HepG2 (cell line): ENCODE results near the gene MAP3K19. TPM values are rescaled to one million over a fixed set of nuclear protein-coding genes. Genes with fewer than 3 reads are reported as not detected.

Experiments
- ATAC-seq: fragments of 200-7000 bp; cut with Tn5 transposase; 3 replicates; pipeline ENCODE4 v1.9.1; 2020; ENCODE audit warnings: mild to moderate bottlenecking, moderate library complexity
- BruUV-seq: library from RNA; stranded (reverse); fragments of 400-500 nt; replicated peaks from 2 replicates; lab custom pipeline; 2021; lab: Mats Ljungman, UMichigan
- CTCF ChIA-PET: fragments of 300-600 bp; formaldehyde crosslinking; extraction: SDS; loops from one replicate; lab custom pipeline; 2021; ENCODE audit warnings: low total read pairs, inconsistent platforms, low intra/inter-chr PET ratio; lab: Yijun Ruan, JAX
- POLR2A ChIA-PET: fragments of 350-600 bp; sonication (Branson Sonifier 250); formaldehyde crosslinking; loops from one replicate; lab custom pipeline; 2020; ENCODE audit warnings: antibody characterized with exemption, inconsistent platforms; lab: Yijun Ruan, JAX
- DNase-seq: peaks from one replicate; pipeline ENCODE4 v3.0.0-alpha.2; 2015; ENCODE audit warnings: low spot score
- FAIRE-seq: peaks from 3 replicates; lab custom pipeline; 2011; peaks lifted over from hg19 to GRCh38; lab: Jason Lieb, UNC
- H2AFZ ChIP-seq: one replicate; pipeline ENCODE4 v1.6.1; 2011; ENCODE audit warnings: low read length, inconsistent platforms
- H3K27ac ChIP-seq: fragments of 300-600 bp; 3 replicates; pipeline ENCODE4 v1.8.0; 2011; ENCODE audit warnings: mixed run types, mild to moderate bottlenecking, mixed read lengths, low read length, inconsistent platforms; ENCODE audit not compliant: insufficient read depth; ENCODE audit errors: extremely low read length
- H3K27me3 ChIP-seq, 2 experiments: fragments of 200-600 bp in 1 of 2; 2 replicates in 1 of 2; 3 replicates in 1 of 2; pipeline versions ENCODE4 v1.6.0 to v1.8.0; 2011; ENCODE audit warnings: low read length in 2 of 2, mild to moderate bottlenecking in 2 of 2, moderate library complexity in 2 of 2, inconsistent platforms in 1 of 2; ENCODE audit not compliant: insufficient read depth in 2 of 2, control insufficient read depth in 1 of 2
- H3K36me3 ChIP-seq, 2 experiments: fragments of 200-600 bp in 1 of 2; replicated peaks in 1 of 2; 2 replicates in 1 of 2; 3 replicates in 1 of 2; pipeline versions ENCODE4 v1.5.1 to v1.8.0; 2011; ENCODE audit warnings: low read length in 2 of 2, inconsistent platforms in 1 of 2; ENCODE audit not compliant: insufficient read depth in 2 of 2, control insufficient read depth in 1 of 2
- H3K4me1 ChIP-seq: 2 replicates; pipeline ENCODE4 v1.5.1; 2012; ENCODE audit warnings: low read length, inconsistent platforms; ENCODE audit not compliant: insufficient read depth
- H3K4me2 ChIP-seq: 2 replicates; pipeline ENCODE4 v1.6.0; 2011; ENCODE audit warnings: low read depth, low read length, inconsistent platforms
- H3K4me3 ChIP-seq, 3 experiments: fragments of 200-600 bp in 1 of 3; sonication (generic), shearing (Covaris generic) in 1 of 3; replicated peaks in 1 of 3; 2 replicates each; pipeline ENCODE4 v1.5.1; 2011 to 2016; ENCODE audit warnings: low read length in 3 of 3, inconsistent platforms in 2 of 3, low read depth in 2 of 3, mild to moderate bottlenecking in 2 of 3, control low read depth in 1 of 3, mixed read lengths in 1 of 3; ENCODE audit not compliant: insufficient read depth in 1 of 3
- H3K79me2 ChIP-seq: one replicate; pipeline ENCODE4 v1.6.1; 2011; ENCODE audit warnings: low read length, inconsistent platforms; ENCODE audit not compliant: insufficient read depth
- H3K9ac ChIP-seq: 2 replicates; pipeline ENCODE4 v1.6.0; 2011; ENCODE audit warnings: mild to moderate bottlenecking, low read depth, low read length, inconsistent platforms; ENCODE audit not compliant: insufficient read depth
- H3K9me3 ChIP-seq: 2 replicates; pipeline ENCODE4 v1.5.1; 2012; ENCODE audit warnings: mild to moderate bottlenecking, low read length
- H4K20me1 ChIP-seq: 2 replicates; pipeline ENCODE4 v1.6.0; 2011; ENCODE audit warnings: inconsistent platforms, mild to moderate bottlenecking, low read length, moderate library complexity; ENCODE audit not compliant: insufficient read depth
- ARNT2 ChIP-seq: sonication (generic); formaldehyde crosslinking; IDR thresholded peaks from 2 replicates; pipeline ENCODE4 v1.8.0; 2022; ENCODE audit warnings: mild to moderate bottlenecking, low read depth, missing genetic modification reagents, moderate library complexity
- CBX1 ChIP-seq: IDR thresholded peaks from one replicate; pipeline ENCODE4 v1.6.1; 2016; ENCODE audit warnings: antibody characterized with exemption, low read depth
- GTF3A ChIP-seq: sonication (generic); formaldehyde crosslinking; conservative IDR thresholded peaks from 2 replicates; pipeline ENCODE4 v1.4.0; 2020; ENCODE audit warnings: mild to moderate bottlenecking, missing genetic modification reagents
- HMGA1 ChIP-seq: sonication (generic); formaldehyde crosslinking; conservative IDR thresholded peaks from 2 replicates; pipeline ENCODE4 v1.4.0; 2020; ENCODE audit warnings: missing genetic modification reagents
- JARID2 ChIP-seq: sonication (generic); formaldehyde crosslinking; IDR thresholded peaks from 2 replicates; pipeline ENCODE4 v1.8.1; 2023; ENCODE audit warnings: missing genetic modification reagents, inconsistent platforms; ENCODE audit not compliant: insufficient replicate concordance
- KLF11 ChIP-seq: IDR thresholded peaks from 2 replicates; pipeline ENCODE4 v1.6.1; 2016; ENCODE audit warnings: missing compliant biosample characterization
- KLF13 ChIP-seq: sonication (generic); formaldehyde crosslinking; IDR thresholded peaks from 2 replicates; pipeline ENCODE4 v1.4.0; 2020; ENCODE audit warnings: mild to moderate bottlenecking, missing genetic modification reagents
- MXI1 ChIP-seq: IDR thresholded peaks from 3 replicates; pipeline ENCODE4 v1.6.1; 2012; ENCODE audit warnings: low read depth, low read length, inconsistent platforms, borderline replicate concordance
- PPARG ChIP-seq: conservative IDR thresholded peaks from 2 replicates; pipeline ENCODE4 v1.6.1; 2016; ENCODE audit warnings: missing biosample characterization, missing genetic modification reagents
- RORA ChIP-seq: sonication (generic); formaldehyde crosslinking; IDR thresholded peaks from 2 replicates; pipeline ENCODE4 v1.5.0; 2020; ENCODE audit warnings: mild to moderate bottlenecking, missing genetic modification reagents, moderate library complexity
- SAP130 ChIP-seq: IDR thresholded peaks from 2 replicates; pipeline ENCODE4 v1.6.1; 2016; ENCODE audit warnings: low read depth
- SMAD3 ChIP-seq: sonication (generic); formaldehyde crosslinking; IDR thresholded peaks from 2 replicates; pipeline ENCODE4 v1.4.0; 2020; ENCODE audit warnings: missing genetic modification reagents
- THRA ChIP-seq: sonication (generic); formaldehyde crosslinking; IDR thresholded peaks from 2 replicates; pipeline ENCODE4 v1.4.0; 2020; ENCODE audit warnings: missing genetic modification reagents, borderline replicate concordance
- TIGD3 ChIP-seq: sonication (generic); formaldehyde crosslinking; IDR thresholded peaks from 2 replicates; pipeline ENCODE4 v1.5.1; 2020; ENCODE audit warnings: mild to moderate bottlenecking, missing genetic modification reagents, borderline replicate concordance
- ZC3H13 ChIP-seq: sonication (generic); formaldehyde crosslinking; IDR thresholded peaks from 2 replicates; pipeline ENCODE4 v1.8.1; 2023; ENCODE audit warnings: mild to moderate bottlenecking, missing genetic modification reagents, moderate library complexity
- ZKSCAN1 ChIP-seq: fragments of 150-350 bp; IDR thresholded peaks from 2 replicates; pipeline ENCODE4 v1.6.1; 2014; ENCODE audit warnings: low read length
- ZNF205 ChIP-seq: IDR thresholded peaks from 2 replicates; pipeline ENCODE4 v1.6.1; 2018; ENCODE audit warnings: missing biosample characterization, missing genetic modification reagents
- ZNF569 ChIP-seq: sonication (generic); formaldehyde crosslinking; IDR thresholded peaks from 2 replicates; pipeline ENCODE4 v1.5.0; 2020; ENCODE audit warnings: mild to moderate bottlenecking, missing genetic modification reagents, moderate library complexity, borderline replicate concordance
- ZNF737 ChIP-seq: sonication (generic); formaldehyde crosslinking; IDR thresholded peaks from 2 replicates; pipeline ENCODE4 v1.5.0; 2020; ENCODE audit warnings: missing genetic modification reagents, mild to moderate bottlenecking, borderline replicate concordance
- ZNF749 ChIP-seq: sonication (generic); formaldehyde crosslinking; IDR thresholded peaks from 2 replicates; pipeline ENCODE4 v1.8.0; 2022; ENCODE audit warnings: mild to moderate bottlenecking, missing genetic modification reagents, moderate library complexity, borderline replicate concordance
- WGBS: methylation state at CpG from one replicate; pipeline ENCODE4 v1.1.6; 2017; ENCODE audit warnings: low lambda C conversion rate; 5-methylcytosine and 5-hydroxymethylcytosine counted together
- in situ Hi-C: cut with HindIII; loops from 2 replicates; pipeline ENCODE4 v1.10.0; 2017; ENCODE audit warnings: low pct_unique_long_range_greater_than_20kb; ENCODE audit not compliant: extremely low pct_ligation_motif_present
- intact Hi-C: fragments of 100-400 bp; cut with micrococcal nuclease; formaldehyde crosslinking; loops from one replicate; pipeline ENCODE4 v1.10.0; 2022; ENCODE audit not compliant: unreplicated experiment
- polyA plus RNA-seq, 8 experiments: library from polyadenylated mRNA; depleted of rRNA in 3 of 8; stranded (reverse) in 7 of 8; unstranded in 1 of 8; fragments of >200 nt; fragmentation: Illumina TruSeq in 4 of 8; extraction: Trizol in 4 of 8; gene quantifications; 2 replicates each; pipeline versions ENCODE4 v1.2.1 to v1.2.3, GENCODE V29; 2011 to 2016; ENCODE audit warnings: low read depth in 4 of 8, missing spikeins in 1 of 8, mixed read lengths in 1 of 8; ENCODE audit not compliant: insufficient read depth in 1 of 8
- total RNA-seq, 5 experiments: library from RNA; depleted of rRNA; stranded (reverse); fragments of >200 nt; fragmentation: Illumina TruSeq; extraction: Trizol; gene quantifications; 2 replicates each; pipeline ENCODE4 v1.2.3, GENCODE V29; 2016; ENCODE audit warnings: low read depth in 1 of 5
- TF ChIP-seq, protein P1 (sequence below): sonication (generic); formaldehyde crosslinking; IDR thresholded peaks from 2 replicates; pipeline ENCODE4 v1.5.1; 2020; ENCODE audit warnings: missing genetic modification reagents, mild to moderate bottlenecking, borderline replicate concordance

The MAP3K19 gene
- total and polyA plus RNA-seq, 2 of the 13 experiments (the other 11 are each of a cell fraction or from before 2014, with no cell fraction given): not detected

GRCh38 chr2:135052997-135053474 lies 5.8 kb upstream of the MAP3K19 start:
- Histone ChIP-seq H2AFZ (no peak overlapping the region), H3K27me3 (no peaks in the 10 kb centered on the region; a peak in 1 of 5 replicates), H3K9me3 (no peaks in the 10 kb centered on the region), H3K4me3 (peak overlapping the region; percentile 76 to 85 (median 77)), H4K20me1 (peaks cover 13% of the 10 kb centered on the region), H3K79me2 (peaks cover 54% of the 10 kb centered on the region), H3K4me2 (peak overlapping the region; percentile 85), H3K9ac (peak overlapping the region; percentile 91), H3K4me1 (peaks cover 68% of the 10 kb centered on the region), H3K27ac (peak overlapping the region; percentile 88), H3K36me3 (peaks cover 0 to 3% of the 10 kb centered on the region in 2 experiments; a peak in 2 of 5 replicates)
- ATAC-seq (peak; percentile 2; the same call in 2 of the 3 replicates), DNase-seq (no peak), FAIRE-seq (no peak)
- BruUV-seq: no TSS peak
- ChIA-PET CTCF (no interaction called here), POLR2A (interaction anchor here (2.8 kb wide), 1 partner anchor 135 kb away, joined by 10 read pairs; the partner anchor contains the start of gene CCNT2)
- in situ Hi-C loops (no loop called here), intact Hi-C loops (loop anchor here (5.0 to 10.0 kb wide), 2 partner anchors 39 to 138 kb away; partner anchors contain the start of gene CCNT2)
- WGBS: 21% methylated on average over 15 of the region's 15 CpGs
- no peak for TF ChIP-seq HMGA1 (CRISPR knock-in tag)
- no peak for TF ChIP-seq ZKSCAN1
- 0 out of 2 replicates have a peak, but pooled peaks have one; percentile 25 for TF ChIP-seq ZNF749
- no peak for TF ChIP-seq THRA (CRISPR knock-in tag)
- no peak for TF ChIP-seq GTF3A
- no peak for TF ChIP-seq KLF13 (CRISPR knock-in tag)
- 0 out of 2 replicates have a peak, but pooled peaks have one; percentile 51 for TF ChIP-seq ZNF737 (CRISPR knock-in tag)
- TF ChIP-seq MXI1: no peak
- 0 out of 2 replicates have a peak, but pooled peaks have one; percentile 53 for TF ChIP-seq RORA
- TF ChIP-seq ZNF569: no peak
- no peak for TF ChIP-seq KLF11 (CRISPR knock-in tag)
- no peak for TF ChIP-seq SAP130 (CRISPR knock-in tag)
- TF ChIP-seq SMAD3 (CRISPR knock-in tag): no peak
- no peak for TF ChIP-seq TIGD3 (CRISPR knock-in tag)
- no peak for TF ChIP-seq JARID2 (CRISPR knock-in tag)
- TF ChIP-seq ZC3H13 (CRISPR knock-in tag): no peak
- no peak for TF ChIP-seq ZNF205 (CRISPR knock-in tag)
- no peak for TF ChIP-seq ARNT2 (CRISPR knock-in tag)
- TF ChIP-seq PPARG (CRISPR knock-in tag): no peak
- no peak for TF ChIP-seq CBX1
- TF ChIP-seq, protein P1, sequence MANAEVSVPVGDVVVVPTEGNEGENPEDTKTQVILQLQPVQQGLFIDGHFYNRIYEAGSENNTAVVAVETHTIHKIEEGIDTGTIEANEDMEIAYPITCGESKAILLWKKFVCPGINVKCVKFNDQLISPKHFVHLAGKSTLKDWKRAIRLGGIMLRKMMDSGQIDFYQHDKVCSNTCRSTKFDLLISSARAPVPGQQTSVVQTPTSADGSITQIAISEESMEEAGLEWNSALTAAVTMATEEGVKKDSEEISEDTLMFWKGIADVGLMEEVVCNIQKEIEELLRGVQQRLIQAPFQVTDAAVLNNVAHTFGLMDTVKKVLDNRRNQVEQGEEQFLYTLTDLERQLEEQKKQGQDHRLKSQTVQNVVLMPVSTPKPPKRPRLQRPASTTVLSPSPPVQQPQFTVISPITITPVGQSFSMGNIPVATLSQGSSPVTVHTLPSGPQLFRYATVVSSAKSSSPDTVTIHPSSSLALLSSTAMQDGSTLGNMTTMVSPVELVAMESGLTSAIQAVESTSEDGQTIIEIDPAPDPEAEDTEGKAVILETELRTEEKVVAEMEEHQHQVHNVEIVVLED (CRISPR knock-in tag): no peak
